OCI-M1 (cell line): ENCODE data around the gene LYST.
"Not testable (repeated sequence)": the region's sequence is repeated elsewhere in the genome, so short reads cannot be mapped to it uniquely, and the experiment has no call there.

ENCODE experiments used
- DNase-seq: peaks from one replicate; lab custom pipeline; 2025; lab: John Stamatoyannopoulos, UW

LYST gene

DNA sequence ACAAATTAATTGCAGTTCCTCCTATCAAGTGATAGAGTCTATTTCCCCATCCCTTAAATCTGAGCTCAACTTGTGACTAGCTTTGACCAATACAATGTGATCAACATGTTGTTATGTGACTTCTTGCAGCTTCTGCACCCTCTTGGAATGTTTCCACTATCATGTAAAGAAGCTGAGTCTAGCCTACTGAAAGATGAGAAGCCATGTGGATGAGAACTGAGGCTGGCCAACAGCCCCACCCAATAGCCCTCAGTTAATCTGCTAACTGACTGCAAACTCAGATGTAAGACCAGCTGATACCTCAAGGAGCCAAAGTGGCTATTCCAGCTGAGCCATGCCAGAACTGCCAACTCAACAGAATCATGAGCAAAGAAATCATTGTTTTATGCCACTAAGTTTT, 44.0 kb downstream of the LYST start:
- DNase-seq, result no peak

DNA sequence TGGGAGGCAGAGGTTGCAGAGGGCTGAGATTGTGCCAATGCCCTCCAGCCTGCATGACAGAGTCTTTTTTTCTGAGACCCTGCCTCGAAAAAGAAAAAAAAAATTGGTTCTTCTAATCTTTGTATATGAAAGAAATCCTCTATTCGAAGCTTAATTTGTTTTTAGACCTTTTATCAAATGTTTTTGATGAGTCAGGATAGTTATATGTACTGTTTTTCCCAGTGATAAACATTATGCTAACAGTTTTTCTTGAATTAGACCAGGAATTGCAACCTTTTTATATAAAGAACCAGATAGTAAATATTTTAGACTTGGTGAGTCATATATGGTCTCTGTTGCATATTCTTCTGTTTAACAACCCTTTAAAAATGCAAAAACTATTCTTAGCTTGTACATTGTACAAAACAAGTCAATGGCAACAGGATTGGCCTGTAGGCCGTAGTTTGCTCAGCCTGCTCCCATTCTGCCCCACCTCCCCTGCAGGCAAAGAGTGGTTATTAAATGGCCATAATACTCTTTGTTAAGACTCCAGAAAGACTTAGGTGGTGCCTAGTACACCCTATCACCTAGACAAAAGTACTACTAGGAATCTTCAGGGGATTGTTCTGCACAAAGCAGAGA, 45.2 kb downstream of the LYST start:
- no peak for DNase-seq

DNA sequence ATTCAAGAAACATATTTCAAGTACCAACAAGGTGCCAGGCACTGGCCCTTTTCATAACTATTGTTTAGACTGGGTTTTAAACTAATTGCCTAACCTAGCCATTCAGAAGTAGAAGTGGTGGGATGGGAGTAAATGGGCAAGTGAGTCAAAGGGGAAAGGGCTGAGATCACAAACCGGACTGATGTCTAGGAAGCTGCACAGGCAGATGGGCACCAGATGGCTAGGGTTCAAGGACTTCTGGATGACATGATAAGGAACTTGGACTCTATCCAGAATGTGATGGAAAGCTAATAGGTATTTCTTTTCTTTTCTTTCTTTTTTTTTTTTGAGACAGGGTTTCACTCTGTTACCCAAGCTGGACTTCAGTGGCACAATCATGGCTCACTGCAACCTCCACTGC, 46.6 kb downstream of the LYST start:
- peak; percentile 48 for DNase-seq

DNA sequence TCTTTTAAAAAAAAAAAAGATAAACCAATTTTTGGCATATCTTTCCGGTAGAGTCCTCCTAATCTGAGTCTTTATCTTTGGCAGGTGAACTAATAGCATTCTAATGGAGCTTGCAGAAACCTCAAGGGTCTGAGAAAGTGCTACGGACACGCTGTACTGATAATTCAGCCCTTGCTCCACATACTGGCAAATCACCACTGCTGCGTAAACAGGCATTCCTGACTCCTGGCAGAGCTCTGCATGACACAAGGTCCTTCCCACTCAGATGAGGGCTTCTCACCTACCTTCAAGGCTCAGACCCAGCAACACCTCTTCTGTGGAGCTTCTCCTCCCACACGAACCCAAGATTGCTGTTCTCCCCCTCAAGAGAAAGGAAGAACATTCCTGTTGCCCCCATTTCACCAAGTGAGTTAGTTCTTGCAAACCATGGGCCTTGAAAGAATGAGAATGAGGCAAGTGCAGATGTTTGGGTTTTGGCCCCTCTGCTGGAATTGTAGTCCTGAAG, 48.0 kb downstream of the LYST start:
- DNase-seq, result no peak

DNA sequence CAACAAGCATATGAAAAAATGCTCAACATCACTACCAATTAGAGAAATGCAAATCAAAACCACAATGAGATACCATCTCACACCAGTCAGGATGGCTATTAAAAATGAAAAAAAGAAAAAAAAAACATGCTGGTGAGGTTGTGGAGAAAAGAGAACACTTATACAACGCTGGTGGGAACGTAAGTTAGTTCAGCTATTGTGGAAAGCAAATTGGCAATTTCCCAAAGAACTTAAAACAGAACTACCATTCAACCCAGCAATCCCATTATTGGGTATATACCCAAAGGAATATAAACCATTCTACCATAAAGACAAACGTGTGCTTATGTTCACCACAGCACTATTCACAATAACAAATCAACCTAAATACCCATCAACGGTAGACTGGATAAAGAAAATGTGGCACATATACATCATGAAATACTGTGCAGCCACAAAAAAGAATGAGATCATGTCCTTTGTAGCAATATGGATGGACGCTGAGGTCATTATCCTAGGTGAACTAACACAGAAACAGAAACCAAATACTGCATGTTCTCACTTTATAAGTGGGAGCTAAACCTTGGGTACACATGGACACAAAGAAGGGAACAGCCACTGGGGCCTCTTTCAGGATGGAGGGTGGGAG, 49.5 kb downstream of the LYST start:
- DNase-seq, result no peak

DNA sequence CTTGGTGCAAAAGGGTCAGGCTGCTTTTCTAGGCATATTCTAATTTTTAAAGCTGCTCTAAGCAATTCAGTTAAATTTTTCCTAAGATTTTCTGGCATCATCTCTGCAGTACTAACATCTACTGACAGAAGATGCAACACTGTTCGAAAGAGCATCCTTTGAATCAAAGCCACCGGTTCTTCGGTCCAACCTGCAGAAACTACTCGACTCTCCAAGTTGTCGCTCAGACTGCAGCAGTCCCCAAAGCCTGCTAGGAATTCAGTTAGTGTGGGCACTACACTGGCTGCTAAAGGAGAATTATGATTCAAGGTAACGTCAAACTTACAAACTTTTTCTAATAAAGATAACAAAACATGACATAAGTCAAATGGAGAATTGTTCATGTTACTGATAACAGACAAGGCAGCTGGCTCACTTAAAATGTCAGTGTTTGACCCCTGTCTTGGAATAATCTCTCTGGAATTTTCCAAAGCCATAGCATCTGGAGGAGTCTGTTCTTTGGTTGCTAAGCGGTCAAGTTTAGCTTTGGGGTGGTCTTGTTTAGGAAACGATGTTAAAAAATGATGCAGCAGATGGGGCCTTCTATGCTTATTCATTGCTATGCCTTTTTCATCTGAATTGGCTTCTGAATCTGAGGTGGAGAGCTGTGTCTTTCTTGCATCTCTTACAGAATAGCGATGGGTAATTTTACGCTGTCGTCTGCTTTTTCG, 56.9 kb downstream of the LYST start:
- no peak for DNase-seq

DNA sequence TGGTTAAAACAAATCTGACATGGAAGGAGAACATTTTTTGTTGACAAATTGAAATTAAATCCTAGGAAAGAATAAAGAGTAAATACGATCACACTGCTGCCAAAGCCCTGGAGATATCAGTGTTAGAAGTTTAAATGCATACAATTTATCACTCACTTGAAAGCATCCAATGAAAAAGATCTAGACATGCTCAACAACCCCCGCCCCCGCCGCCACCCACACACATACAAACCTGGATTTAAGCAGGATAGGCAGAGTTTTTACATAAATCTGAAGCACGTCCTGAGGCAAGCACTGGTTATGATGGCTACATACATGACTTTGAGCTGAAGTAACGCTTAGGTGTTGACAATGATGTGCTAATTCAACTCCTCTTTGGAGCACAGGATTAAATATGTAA, 58.5 kb downstream of the LYST start:
- DNase-seq, result no peak

DNA sequence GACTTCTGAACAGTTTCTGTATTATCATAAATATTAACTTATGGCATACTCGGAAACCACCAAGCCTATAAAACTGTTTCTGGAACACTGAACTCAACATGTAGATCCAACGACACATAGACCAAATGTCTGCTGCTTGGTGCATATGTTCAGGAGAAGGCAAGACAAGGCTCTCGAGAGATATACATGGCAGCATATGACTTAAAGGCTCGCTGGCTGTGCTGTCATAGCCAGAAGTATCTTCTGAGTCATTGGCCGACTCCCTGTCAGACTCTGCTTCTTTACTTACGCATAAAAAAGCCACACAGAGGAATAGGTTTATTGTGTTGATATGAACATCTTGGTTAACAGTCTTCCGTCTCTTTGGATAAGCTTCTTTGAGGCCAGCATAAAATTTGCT, 60.6 kb downstream of the LYST start:
- no peak for DNase-seq

DNA sequence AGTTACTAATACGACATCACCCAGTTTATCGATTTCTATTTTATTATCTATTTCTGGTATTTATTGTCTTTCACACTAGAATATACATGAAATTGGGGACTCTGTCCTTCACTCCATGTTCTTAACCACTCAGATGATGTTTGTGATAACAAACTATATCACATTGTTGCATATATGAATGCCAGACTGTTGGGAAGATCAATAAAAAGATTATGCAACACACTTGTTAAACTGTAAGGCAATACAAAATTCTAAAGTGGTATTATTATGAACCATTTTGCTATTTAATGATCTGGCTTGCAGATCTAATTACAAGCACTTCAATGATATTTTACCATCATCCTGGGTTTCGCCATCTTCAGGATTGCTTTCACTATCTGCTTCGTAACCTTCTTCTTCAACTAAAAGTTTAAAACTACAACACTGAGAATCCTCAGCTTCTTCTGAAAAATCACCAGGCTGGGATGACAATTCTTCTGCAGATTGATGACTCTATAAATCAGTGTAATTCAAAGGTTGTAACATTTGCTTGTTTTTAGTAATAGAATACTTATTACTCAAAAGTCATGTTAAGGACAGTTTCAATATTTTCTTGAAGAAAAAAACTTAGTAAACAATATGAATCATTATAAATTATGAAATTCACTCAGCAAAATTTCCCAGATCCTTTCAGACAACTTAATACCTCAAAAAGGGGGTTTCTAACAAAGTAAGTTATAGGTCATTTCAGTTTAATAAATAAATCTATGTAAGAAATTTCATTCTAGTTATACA, 63.9 kb downstream of the LYST start:
- no peak for DNase-seq

DNA sequence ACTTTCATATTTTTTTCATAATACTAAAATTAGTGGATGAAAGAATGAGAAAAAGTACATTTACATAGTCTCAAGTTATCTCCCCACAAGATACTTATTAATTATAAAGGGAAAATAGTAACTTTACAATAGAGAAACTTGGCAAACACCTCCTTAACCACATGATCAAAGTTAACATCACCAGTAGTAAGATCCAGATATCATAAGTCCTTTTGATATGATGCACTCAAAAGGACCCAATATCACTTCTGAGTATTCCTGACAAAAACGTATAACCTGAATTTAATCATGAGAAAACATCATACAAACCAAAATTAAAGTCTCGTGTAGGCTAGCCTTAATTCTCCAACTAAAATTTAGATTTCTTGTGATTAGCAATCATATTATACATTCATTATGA, 67.4 kb downstream of the LYST start:
- no peak for DNase-seq

DNA sequence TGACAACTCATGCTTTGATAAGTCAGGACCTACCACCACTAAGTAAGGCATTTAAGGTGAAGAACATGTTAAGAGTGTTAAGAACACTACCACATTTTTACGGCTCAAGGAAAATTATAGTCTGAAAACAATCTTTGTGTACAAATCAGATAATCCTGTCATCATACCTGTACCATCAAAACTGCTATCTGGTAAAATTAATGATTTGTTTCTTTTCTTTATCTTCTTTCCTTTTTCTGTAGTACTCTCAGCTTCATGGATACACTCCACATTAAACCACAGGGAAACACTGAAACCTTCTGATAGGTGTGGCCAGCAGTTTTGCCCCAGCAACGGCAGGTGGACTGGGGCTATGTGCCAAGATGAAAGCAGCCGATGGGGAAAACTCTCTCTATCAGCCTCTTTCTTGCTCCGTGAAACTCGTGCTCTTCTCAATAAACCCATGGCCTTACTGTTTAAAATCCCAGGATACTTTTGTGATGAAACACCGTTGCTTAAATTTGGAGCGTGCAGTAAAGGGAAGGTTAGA, 75.1 kb downstream of the LYST start:
- no peak for DNase-seq

DNA sequence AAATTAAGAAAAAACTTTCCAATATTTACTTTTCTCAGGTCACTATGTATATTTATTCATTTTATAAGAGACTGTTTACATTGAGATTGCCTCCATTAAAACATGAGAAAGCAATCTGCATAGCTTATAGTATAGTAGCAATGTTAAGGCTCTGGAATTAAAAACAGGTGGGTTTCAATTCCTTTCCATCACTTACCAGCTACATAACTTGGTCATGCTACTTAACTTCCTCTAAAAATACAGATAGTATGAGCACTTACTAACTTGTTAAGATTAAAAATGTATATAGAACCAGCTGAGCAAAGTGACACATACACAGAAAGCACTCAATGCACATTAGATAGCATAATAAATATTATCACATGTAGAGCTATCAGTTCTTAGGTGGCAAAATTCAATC, 76.6 kb downstream of the LYST start:
- no peak for DNase-seq

DNA sequence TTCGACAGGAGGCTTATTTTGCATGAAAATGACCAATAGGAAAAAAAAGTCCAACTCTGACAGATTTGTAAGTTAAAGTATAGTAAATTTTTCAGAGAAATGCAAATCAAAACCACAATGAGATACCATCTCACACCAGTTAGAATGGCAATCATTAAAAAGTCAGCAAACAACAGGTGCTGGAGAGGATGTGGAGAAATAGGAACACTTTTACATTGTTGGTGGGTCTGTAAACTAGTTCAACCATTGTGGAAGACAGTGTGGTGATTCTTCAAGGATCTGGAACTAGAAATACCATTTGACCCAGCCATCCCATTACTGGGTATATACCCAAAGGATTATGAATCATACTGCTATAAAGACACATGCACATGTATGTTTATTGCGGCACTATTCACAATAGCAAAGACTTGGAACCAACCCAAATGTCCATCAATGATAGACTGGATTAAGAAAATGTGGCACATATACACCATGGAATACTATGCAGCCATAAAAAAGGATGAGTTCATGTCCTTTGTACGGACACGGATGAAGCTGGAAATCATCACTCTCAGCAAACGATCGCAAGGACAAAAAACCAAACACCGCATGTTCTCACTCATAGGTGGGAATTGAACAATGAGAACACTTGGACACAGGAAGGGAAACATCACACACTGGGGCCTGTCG, 80.3 kb downstream of the LYST start:
- DNase-seq, result not testable (repeated sequence)

DNA sequence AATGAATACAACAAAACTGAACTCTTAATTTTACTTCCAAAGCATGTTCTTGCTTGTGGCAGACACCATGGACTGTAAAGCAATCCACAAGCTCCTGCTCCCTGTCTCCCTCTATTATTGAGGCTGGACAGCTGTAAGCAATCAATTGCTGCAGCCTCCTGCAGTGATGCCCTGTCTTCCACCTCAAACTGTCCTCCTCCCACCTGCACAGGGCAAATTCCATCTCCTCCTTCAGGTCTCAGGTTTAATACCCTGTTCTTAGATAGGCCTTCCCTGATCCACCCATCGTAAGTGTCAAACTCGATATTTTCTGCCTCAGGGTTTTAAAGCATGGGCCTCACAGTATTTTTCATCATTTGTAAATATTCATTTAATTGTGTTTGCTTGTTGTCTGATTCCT, 81.8 kb downstream of the LYST start:
- no peak for DNase-seq

DNA sequence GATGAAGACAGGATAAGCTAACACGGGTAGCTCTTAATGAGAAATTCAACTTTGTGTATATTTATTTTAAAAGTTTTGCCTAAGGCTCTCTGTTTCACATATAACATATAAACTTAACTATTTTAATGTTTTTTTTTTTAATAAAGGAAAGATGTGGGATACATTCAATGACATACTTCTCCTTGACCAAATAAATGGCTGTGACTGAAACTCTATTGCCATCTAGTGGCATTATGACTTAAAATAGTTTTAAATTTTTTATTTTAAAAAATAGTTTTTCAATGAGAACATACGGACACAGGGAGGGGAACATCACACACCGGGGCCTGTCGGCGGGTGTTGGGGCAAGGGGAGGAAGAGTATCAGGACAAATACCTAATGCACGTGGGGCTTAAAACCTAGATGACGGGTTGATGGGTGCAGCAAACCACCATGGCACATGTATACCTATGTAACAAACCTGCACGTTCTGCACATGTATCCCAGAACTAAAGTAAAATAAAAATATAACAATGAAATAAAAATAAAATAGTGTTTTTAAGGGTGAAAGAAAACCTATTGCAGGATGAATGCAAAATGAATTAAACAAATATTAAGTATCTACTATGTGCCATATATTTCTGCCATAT, 83.4 kb downstream of the LYST start:
- peak; percentile 72 for DNase-seq

DNA sequence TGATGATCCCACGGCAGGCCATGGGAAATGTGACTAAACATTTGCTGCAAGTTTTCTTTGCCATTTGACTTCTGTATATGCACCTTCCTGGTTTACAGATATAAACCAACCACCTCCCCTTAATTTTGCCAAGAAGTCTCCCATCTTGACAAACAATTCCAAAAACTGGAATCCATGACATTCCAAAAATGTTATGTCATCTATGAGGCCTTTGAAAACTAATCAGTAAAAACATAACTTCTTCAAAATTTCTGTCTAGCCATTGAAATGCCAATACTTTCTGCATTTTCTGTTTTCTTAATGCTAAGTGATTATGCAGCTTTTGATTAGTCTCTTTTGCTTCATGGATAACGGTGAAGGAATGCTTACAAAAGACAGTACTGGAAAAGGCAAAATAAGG, 84.1 kb downstream of the LYST start:
- no peak for DNase-seq

DNA sequence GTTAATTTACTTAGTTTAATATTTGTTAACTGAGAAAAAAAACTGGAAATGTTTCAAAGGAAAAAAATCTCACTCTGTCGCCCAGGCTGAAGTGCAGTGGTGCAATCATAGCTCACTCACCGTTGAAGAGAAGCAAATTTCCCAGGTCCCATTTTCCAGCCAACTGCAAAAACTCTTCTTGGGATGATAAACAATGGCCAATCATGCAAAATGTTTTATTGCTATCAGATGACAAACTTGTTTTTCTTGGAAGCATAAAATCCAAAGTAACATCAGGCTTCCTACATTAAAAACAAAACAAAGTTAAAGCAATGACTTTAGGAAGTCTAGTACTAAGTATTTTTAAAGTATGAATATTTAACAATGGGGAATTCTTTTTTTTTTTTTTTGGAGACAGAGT, 84.9 kb downstream of the LYST start:
- DNase-seq, result no peak

DNA sequence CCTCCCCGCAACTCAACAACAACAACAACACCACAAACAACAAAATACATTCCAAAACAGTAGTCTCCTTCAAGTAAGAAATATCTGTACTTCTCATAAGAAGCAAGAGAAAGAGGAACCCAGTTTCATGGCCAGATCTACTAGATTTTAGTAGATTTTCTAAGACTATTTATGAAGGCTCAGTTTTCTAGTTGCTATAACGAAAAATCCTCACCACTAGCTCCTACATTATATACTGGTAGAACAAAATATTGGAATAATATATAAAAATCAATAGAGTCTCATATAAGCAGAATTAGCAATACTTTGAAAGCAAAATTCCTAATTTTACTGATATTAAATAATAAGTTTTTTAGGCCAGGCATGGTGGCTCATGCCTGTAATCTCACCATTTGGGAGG, 86.9 kb downstream of the LYST start:
- no peak for DNase-seq

DNA sequence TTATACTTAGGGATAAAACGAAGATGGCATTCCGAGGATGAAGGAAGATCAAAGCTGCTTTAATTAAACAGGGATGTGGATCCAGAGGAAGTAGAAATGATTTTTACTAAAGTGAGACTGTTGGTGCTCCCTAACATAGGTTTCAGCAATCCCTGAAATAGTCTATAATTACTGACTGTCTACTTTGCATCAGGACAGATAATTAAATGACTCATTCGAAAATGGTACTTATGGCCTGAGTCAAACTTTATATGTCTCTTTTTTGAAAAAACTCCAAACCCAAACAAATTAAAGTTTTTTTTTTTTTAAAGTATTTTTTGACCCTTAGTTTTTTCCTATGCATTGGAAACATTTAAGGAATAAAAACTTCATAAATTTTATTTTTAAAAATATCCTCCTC, 90.3 kb downstream of the LYST start:
- no peak for DNase-seq

DNA sequence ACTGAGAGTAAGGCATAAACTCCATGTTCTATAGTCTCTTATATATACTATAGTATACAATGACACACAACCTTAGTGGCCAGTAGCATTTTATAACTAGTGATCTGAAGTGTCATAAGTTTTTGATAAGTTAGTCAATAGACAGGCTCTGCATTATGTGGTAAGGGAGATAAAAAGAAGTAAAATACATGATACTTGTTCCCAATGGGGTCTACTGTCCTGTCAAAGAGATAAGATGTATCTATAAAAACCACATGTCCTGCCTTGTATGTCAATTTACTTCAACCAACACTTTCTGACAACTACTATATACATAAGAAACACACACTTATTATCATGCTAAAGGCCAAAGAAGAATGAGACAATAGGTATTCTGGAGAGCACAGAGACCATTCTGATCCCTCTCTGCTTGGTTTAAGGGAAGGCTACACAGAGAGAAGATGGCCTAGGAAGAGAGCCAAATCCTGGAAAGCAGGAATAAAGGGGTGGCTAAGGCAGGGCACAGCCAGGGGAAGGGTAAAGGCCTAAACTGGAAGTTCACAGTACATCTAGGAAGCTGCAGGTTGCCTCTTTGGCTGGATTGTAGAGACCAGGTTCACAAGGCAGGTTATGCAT, 91.4 kb downstream of the LYST start:
- peak; percentile 44 for DNase-seq

DNA sequence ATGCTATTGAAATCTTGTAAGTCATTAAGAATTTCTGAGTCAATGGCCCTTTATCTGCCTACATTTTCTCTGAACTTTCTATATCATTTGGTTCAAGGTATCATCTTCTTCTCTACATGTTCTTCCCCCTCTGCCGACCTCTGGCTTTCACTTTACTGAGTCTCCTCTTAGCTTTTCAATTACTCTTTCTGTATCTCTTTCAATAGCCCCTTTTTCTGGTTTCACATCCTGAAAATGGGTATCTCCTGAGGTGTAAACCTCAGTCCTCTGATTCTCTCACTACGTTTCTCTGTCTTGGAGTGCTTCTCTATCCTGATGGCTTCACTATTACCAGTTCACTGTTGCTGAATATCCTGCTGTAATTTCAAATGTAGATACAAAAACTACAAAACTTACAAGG, 98.9 kb downstream of the LYST start:
- DNase-seq, result no peak
